ENCODE results near the gene CCDC69. TPM values are rescaled to one million over a fixed set of nuclear protein-coding genes. Genes with fewer than 3 reads are reported as not detected.

Gene CCDC69
- total RNA-seq, 2 donors from 2014 or later: 34.8 to 44.8 TPM

GRCh38 chr5:151186052-151186451 lies 37.8 kb downstream of the CCDC69 start:
- no peak for TF ChIP-seq CTCF (IDR thresholded peaks at IDR 0.05)
- no peak for TF ChIP-seq POLR2A (IDR thresholded peaks at IDR 0.05)
- DNase-seq (no peak), ATAC-seq (no peak)
- Histone ChIP-seq H3K4me1 (no peaks in the 10 kb centered on the region), H3K9me3 (no peaks in the 10 kb centered on the region), H3K27ac (no peak overlapping the region), H3K36me3 (replicated peaks in 1 of 2; ENCODE audit: insufficient read depth in 1 of 2, low read depth in 2 of 2) (peaks cover 0 to 1% of the 10 kb centered on the region in 2 donors), H3K27me3 (no peaks in the 10 kb centered on the region), H3K4me3 (no peak overlapping the region)
- 52 to 70% methylated on average over 3 to 5 of the region's 5 CpGs for WGBS, 2 donors
- intact Hi-C loops (cut with DNase I): no loop called here

GRCh38 chr5:151184316-151185042 lies 39.4 kb downstream of the CCDC69 start:
- Histone ChIP-seq H3K27me3 (no peaks in the 10 kb centered on the region), H3K9me3 (no peaks in the 10 kb centered on the region), H3K4me1 (no peaks in the 10 kb centered on the region), H3K36me3 (replicated peaks in 1 of 2; ENCODE audit: insufficient read depth in 1 of 2, low read depth in 2 of 2) (peaks cover 0 to 1% of the 10 kb centered on the region in 2 donors), H3K27ac (no peak overlapping the region), H3K4me3 (no peak overlapping the region)
- 85% methylated on average over 10 of the region's 10 CpGs for WGBS, 2 donors
- TF ChIP-seq CTCF (IDR thresholded peaks at IDR 0.05): no peak
- TF ChIP-seq POLR2A (IDR thresholded peaks at IDR 0.05): no peak
- no peak for DNase-seq
- intact Hi-C loops (cut with DNase I): no loop called here
- no peak for ATAC-seq

- no peaks in the 10 kb centered on the region for H3K4me1 ChIP-seq
- TF ChIP-seq CTCF (IDR thresholded peaks at IDR 0.05) (no peak), POLR2A (IDR thresholded peaks at IDR 0.05) (no peak)
- H3K27ac ChIP-seq: no peak overlapping the region
- intact Hi-C loops (cut with DNase I): no loop called here
- H3K27me3 ChIP-seq: no peaks in the 10 kb centered on the region
- peaks cover 0 to 1% of the 10 kb centered on the region in 2 donors for H3K36me3 ChIP-seq (replicated peaks in 1 of 2; ENCODE audit: insufficient read depth in 1 of 2, low read depth in 2 of 2)
- DNase-seq: no peak
- WGBS, 2 donors: 91 to 100% methylated on average over 2 to 7 of the region's 7 CpGs
- ATAC-seq: no peak
- no peaks in the 10 kb centered on the region for H3K9me3 ChIP-seq
- H3K4me3 ChIP-seq: no peak overlapping the region
Observed at GRCh38 chr5:151183456-151184245, 40.2 kb downstream of the CCDC69 start.

GRCh38 chr5:151182976-151183375 lies 40.9 kb downstream of the CCDC69 start:
- H3K4me1 ChIP-seq: no peaks in the 10 kb centered on the region
- H3K27ac ChIP-seq: no peak overlapping the region
- no peak for TF ChIP-seq CTCF (IDR thresholded peaks at IDR 0.05)
- TF ChIP-seq POLR2A (IDR thresholded peaks at IDR 0.05): no peak
- H3K27me3 ChIP-seq: no peaks in the 10 kb centered on the region
- H3K4me3 ChIP-seq: no peak overlapping the region
- intact Hi-C loops (cut with DNase I): no loop called here
- no peak for ATAC-seq
- DNase-seq: no peak
- peaks cover 0 to 1% of the 10 kb centered on the region in 2 donors for H3K36me3 ChIP-seq (replicated peaks in 1 of 2; ENCODE audit: insufficient read depth in 1 of 2, low read depth in 2 of 2)
- no peaks in the 10 kb centered on the region for H3K9me3 ChIP-seq
- 89 to 91% methylated on average over 8 of the region's 8 CpGs for WGBS, 2 donors

All from body of pancreas (tissue), 4 donors.